Activated CD8-positive, alpha-beta T cell treated with anti-CD3 and anti-CD28 coated beads for 36 hours (primary cell): ENCODE measurements around the gene SIVA1. TPM values are rescaled to one million over a fixed set of nuclear protein-coding genes. Genes with fewer than 3 reads are reported as not detected.

Source experiments
- ATAC-seq: fragments of 200-7000 bp; cut with Tn5 transposase; one replicate; pipeline ENCODE4 v1.10.0; 2021; ENCODE audit warnings: mild to moderate bottlenecking, moderate library complexity
- CTCF ChIA-PET: fragments of 350-600 bp; sonication (Branson Sonifier 250); formaldehyde crosslinking; loops from one replicate; lab custom pipeline; 2021; ENCODE audit warnings: antibody characterized with exemption; lab: Charles Lee
- POLR2A ChIA-PET: fragments of 350-600 bp; sonication (Branson Sonifier 250); formaldehyde crosslinking; loops from one replicate; lab custom pipeline; 2021; ENCODE audit warnings: antibody characterized with exemption; lab: Charles Lee
- DNase-seq: peaks from one replicate; pipeline ENCODE4 v3.0.0-alpha.2; 2020
- H3K27ac Mint-ChIP-seq: one replicate; pipeline ENCODE4 v1.8.0; 2021; ENCODE audit warnings: mild to moderate bottlenecking, mixed read lengths
- H3K27me3 Mint-ChIP-seq: one replicate; pipeline ENCODE4 v1.8.0; 2021; ENCODE audit warnings: mixed read lengths
- H3K36me3 Mint-ChIP-seq: one replicate; pipeline ENCODE4 v1.8.0; 2021; ENCODE audit warnings: low read depth, mixed read lengths
- H3K4me1 Mint-ChIP-seq: one replicate; pipeline ENCODE4 v1.8.0; 2021; ENCODE audit warnings: low read depth, mixed read lengths
- H3K4me3 Mint-ChIP-seq: one replicate; pipeline ENCODE4 v1.8.0; 2021; ENCODE audit warnings: mild to moderate bottlenecking, moderate library complexity, mixed read lengths
- H3K9me3 Mint-ChIP-seq: one replicate; pipeline ENCODE4 v1.8.0; 2021; ENCODE audit warnings: mixed read lengths
- intact Hi-C: fragments of 100-400 bp; cut with micrococcal nuclease; formaldehyde crosslinking; loops from one replicate; pipeline ENCODE4 v1.10.0; 2022
- total RNA-seq, 2 experiments: library from RNA; stranded (reverse); gene quantifications; one replicate each; pipeline ENCODE4 v1.2.3, GENCODE V29; 2021
- TF ChIP-seq, protein P1 (sequence below): fragments of 200-600 bp; IDR thresholded peaks from one replicate; pipeline ENCODE4 v1.8.0; 2022; ENCODE audit warnings: antibody characterized with exemption, mild to moderate bottlenecking

Gene SIVA1
- total RNA-seq, 2 experiments from 2014 or later: 115 to 125 TPM

DNA sequence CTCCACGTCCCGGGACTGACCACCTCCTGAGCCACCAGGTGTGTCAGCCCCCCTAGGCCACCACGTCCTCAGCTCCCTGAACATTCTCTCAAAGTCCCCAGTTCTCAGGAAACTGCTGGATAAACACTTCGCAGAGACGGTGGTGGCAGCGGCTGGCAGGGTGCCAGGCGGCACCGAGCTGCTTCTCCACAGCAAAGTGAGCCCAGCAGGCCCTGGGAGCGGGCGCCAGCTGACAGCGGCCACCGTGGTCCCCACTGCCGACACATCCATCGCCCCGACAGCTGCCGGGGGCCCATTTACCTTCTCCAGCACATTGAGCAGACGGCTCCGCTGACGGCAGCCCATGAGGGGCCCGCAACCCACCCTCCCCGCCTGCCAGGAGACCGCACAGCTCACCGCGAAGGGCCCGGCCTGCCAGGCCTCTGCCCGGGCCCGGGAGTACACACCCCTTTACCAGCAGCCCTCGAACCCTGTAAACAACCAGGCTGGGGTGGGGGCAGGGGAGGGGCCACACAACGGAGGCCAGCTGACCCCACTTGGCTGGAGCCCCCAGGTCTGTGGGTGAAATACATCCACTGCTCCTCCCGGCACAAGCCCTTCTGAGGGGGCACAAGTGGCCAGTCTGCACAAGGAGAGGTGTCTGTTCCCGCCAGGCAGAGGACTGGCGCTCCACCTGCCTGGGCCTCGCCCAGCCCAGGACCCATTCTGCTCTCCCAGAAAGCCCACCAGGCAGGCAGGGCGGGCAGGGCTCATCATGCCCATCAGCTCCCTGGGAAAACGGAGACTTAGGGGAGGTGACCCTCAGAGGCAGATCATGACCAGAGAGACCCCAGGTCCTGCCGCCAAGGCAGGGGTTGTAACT lies 32.1 kb downstream of the SIVA1 start:
- no peaks in the 10 kb centered on the region for H3K36me3 Mint-ChIP-seq
- H3K4me3 Mint-ChIP-seq: no peak overlapping the region
- H3K27ac Mint-ChIP-seq: peak overlapping the region; percentile 25
- no peak for DNase-seq
- no peaks in the 10 kb centered on the region for H3K9me3 Mint-ChIP-seq
- intact Hi-C loops: no loop called here
- peaks cover 14% of the 10 kb centered on the region for H3K4me1 Mint-ChIP-seq
- no peaks in the 10 kb centered on the region for H3K27me3 Mint-ChIP-seq
- TF ChIP-seq, protein P1, sequence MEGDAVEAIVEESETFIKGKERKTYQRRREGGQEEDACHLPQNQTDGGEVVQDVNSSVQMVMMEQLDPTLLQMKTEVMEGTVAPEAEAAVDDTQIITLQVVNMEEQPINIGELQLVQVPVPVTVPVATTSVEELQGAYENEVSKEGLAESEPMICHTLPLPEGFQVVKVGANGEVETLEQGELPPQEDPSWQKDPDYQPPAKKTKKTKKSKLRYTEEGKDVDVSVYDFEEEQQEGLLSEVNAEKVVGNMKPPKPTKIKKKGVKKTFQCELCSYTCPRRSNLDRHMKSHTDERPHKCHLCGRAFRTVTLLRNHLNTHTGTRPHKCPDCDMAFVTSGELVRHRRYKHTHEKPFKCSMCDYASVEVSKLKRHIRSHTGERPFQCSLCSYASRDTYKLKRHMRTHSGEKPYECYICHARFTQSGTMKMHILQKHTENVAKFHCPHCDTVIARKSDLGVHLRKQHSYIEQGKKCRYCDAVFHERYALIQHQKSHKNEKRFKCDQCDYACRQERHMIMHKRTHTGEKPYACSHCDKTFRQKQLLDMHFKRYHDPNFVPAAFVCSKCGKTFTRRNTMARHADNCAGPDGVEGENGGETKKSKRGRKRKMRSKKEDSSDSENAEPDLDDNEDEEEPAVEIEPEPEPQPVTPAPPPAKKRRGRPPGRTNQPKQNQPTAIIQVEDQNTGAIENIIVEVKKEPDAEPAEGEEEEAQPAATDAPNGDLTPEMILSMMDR: no peak
- ChIA-PET CTCF (no interaction called here), POLR2A (interaction anchor here (1.1 to 1.7 kb wide), 2 partner anchors 9 to 11 kb away, joined by 4 to 5 read pairs; no protein-coding TSS in a partner anchor)
- no peak for ATAC-seq

DNA sequence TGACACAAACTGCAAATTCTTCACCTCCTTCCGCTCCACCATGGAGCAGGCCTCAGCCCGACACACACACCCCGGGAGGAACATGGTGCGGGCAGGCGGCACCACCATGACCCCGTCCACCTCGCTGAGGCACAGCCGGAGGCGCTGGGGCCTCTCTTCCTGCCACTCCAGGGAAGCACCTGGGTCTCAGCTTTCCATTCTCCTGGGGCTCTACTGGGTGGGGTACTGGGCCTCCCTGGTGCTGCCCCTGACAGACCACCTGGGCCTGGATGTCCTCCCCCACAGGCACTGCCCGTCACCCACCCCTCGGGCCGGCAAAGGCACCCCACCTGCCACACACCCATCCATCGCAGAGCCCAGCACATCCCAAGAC lies 32.7 kb downstream of the SIVA1 start:
- ATAC-seq: no peak
- ChIA-PET CTCF (no interaction called here), POLR2A (interaction anchor here (1.1 kb wide), 1 partner anchor 11 kb away, joined by 4 read pairs; no protein-coding TSS in a partner anchor)
- TF ChIP-seq, protein P1: no peak
- H3K36me3 Mint-ChIP-seq: no peaks in the 10 kb centered on the region
- peak overlapping the region; percentile 46 for H3K27ac Mint-ChIP-seq
- H3K4me1 Mint-ChIP-seq: peaks cover 14% of the 10 kb centered on the region
- H3K4me3 Mint-ChIP-seq: no peak overlapping the region
- intact Hi-C loops: no loop called here
- no peaks in the 10 kb centered on the region for H3K27me3 Mint-ChIP-seq
- no peaks in the 10 kb centered on the region for H3K9me3 Mint-ChIP-seq
- DNase-seq: no peak

DNA sequence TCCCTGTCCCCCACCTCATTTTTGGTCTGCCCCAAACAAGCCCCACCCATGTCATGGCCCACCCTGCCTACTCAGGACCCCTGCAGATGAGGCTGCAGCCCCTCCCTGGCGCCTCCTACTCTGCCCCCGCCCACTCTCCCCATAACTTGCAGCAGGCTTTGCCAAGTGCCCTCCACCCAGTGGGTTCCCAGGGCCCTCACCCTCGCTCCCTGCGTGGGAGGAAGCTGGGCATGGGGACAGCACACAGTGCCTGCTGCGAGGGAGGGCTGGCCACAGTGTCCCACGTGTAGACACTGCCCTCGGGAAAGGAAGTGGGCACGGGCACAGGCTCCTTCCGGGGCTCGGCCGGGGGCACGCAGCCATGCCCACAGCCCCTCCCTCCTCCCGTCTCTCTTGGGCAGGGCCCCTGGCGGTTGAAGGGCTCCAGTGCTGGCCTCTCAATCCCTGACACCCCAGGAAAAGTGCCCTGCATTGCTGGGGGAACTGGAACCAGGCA lies 33.2 kb downstream of the SIVA1 start:
- no peak overlapping the region for H3K4me3 Mint-ChIP-seq
- DNase-seq (no peak), ATAC-seq (peak; percentile 74)
- H3K27ac Mint-ChIP-seq: peak overlapping the region; percentile 46
- TF ChIP-seq, protein P1: no peak
- intact Hi-C loops: no loop called here
- H3K9me3 Mint-ChIP-seq: no peaks in the 10 kb centered on the region
- ChIA-PET POLR2A (no interaction called here), CTCF (no interaction called here)
- peaks cover 14% of the 10 kb centered on the region for H3K4me1 Mint-ChIP-seq
- no peaks in the 10 kb centered on the region for H3K27me3 Mint-ChIP-seq
- H3K36me3 Mint-ChIP-seq: no peaks in the 10 kb centered on the region

DNA sequence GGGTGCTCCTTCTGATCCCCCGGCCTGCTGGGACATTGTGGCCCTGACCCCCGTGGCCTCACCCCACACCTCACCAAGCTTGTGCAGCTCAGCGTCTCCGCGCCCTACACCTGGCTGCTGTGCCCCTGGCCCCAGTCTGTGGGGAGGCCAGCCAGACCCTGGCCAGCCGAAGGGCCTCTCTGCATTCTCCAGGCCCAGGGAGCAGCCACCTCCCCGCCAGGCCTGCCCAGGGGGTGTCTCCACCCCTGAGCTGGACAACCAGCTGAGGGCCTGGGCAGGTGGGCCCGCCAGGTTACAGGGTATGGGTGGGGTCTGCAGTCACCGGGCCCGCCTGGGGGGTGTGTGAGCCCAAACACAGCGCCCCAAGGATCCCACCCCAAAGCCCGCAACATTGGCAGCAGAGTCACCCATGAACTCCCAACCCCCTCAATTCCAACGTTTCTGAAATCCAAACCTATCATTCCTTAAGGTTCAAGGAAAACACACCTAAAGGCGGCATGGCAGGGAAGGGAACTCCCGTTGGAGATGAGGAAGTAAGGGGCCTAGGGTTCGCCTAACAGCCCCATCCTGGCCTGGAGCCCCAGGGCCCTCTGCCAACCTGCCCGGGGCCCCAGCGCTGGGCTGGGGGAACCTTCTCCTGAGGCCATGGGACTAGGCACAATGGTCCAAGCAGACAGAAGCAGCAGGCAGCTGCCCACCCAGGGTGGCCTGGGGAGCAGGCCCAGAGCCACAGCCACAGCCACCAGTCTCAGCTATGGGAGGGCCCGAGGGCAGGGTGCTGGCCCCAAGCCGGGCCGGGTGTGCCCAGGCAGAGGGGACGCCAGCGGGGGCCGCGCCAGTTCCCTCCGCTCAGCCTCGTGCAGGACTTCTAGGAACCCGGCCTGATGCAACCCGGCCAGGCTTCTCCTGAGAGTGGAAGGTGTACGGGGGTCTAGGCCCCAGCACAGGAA lies 34.1 kb downstream of the SIVA1 start:
- peak overlapping the region; percentile 46 for H3K27ac Mint-ChIP-seq
- CTCF ChIA-PET: interaction anchor here (1.5 kb wide), 1 partner anchor 34 kb away, joined by 3 read pairs; the partner anchor contains the start of gene SIVA1

More for the DNA sequence above, 34.1 kb downstream of the SIVA1 start:
- Mint-ChIP-seq H3K36me3 (no peaks in the 10 kb centered on the region), H3K9me3 (no peaks in the 10 kb centered on the region), H3K27me3 (no peaks in the 10 kb centered on the region), H3K4me1 (peaks cover 18% of the 10 kb centered on the region), H3K4me3 (no peak overlapping the region)
- no peak for DNase-seq
- POLR2A ChIA-PET: no interaction called here
- no peak for ATAC-seq
- TF ChIP-seq, protein P1: no peak
- intact Hi-C loops: no loop called here
